ENCODE measurements around the gene RCAN3.
"Not testable (repeated sequence)": the region's sequence is repeated elsewhere in the genome, so short reads cannot be mapped to it uniquely, and the experiment has no call there.

RCAN3 gene

DNA sequence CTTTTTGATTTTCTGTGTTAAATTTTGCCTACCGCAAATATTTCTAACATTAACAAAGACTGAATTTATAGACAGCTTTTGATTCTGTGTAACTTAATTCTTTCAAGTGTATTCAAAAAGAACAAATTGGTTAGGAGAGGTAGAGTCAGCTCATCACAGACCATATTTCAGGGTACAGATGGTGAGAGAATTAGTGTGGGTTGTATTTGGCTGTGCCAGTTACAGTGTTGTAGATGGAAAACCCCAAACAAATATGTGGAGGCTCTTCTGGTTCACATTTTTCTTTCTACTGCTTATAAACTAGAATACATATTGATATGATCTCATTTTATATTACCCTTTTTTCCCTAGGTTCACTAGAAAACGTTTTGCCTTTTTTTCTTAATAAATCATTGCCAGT, 11.1 kb downstream of the RCAN3 start:
- TF ChIP-seq, protein P1, sequence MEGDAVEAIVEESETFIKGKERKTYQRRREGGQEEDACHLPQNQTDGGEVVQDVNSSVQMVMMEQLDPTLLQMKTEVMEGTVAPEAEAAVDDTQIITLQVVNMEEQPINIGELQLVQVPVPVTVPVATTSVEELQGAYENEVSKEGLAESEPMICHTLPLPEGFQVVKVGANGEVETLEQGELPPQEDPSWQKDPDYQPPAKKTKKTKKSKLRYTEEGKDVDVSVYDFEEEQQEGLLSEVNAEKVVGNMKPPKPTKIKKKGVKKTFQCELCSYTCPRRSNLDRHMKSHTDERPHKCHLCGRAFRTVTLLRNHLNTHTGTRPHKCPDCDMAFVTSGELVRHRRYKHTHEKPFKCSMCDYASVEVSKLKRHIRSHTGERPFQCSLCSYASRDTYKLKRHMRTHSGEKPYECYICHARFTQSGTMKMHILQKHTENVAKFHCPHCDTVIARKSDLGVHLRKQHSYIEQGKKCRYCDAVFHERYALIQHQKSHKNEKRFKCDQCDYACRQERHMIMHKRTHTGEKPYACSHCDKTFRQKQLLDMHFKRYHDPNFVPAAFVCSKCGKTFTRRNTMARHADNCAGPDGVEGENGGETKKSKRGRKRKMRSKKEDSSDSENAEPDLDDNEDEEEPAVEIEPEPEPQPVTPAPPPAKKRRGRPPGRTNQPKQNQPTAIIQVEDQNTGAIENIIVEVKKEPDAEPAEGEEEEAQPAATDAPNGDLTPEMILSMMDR (IDR thresholded peaks at IDR 0.05; ENCODE audit: low read depth, low read length, missing control alignments): no peak
- H3K4me3 ChIP-seq (replicated peaks; ENCODE audit: low read depth, low read length): no peak overlapping the region
- no peak for DNase-seq (ENCODE audit: extremely low read depth, low read depth)

GRCh38 chr1:24514946-24515345, 12.3 kb downstream of the RCAN3 start:
- DNase-seq (ENCODE audit: extremely low read depth, low read depth): no peak
- TF ChIP-seq, protein P1 (IDR thresholded peaks at IDR 0.05; ENCODE audit: low read depth, low read length, missing control alignments): no peak
- no peak overlapping the region for H3K4me3 ChIP-seq (replicated peaks; ENCODE audit: low read depth, low read length)

- peak; percentile 22 for DNase-seq (ENCODE audit: extremely low read depth, low read depth)
- not testable (repeated sequence) for H3K4me3 ChIP-seq (replicated peaks; ENCODE audit: low read depth, low read length)
Measured at GRCh38 chr1:24515671-24516209, 13.1 kb downstream of the RCAN3 start.

DNA sequence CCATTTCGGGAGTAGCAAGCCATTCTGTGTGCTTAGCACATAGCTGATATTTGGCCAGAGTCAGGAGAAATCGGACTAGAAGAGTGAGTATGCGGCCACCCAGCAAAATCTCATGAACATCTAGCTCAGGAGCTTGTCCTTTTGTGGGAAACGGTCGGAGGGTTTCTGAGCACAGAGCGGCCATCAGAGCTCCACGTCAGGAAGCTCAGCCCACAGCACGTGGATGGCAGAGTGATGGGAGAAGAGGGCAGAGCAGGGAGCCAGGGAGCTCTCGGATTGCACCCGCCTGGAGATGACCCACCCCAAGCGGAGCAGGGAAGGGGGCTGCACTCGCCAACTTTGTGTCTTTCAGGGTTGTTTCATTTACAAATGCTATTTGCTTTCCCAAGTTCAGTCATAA, 13.9 kb downstream of the RCAN3 start:
- TF ChIP-seq, protein P1 (IDR thresholded peaks at IDR 0.05; ENCODE audit: low read depth, low read length, missing control alignments): no peak
- no peak overlapping the region for H3K4me3 ChIP-seq (replicated peaks; ENCODE audit: low read depth, low read length)

DNA sequence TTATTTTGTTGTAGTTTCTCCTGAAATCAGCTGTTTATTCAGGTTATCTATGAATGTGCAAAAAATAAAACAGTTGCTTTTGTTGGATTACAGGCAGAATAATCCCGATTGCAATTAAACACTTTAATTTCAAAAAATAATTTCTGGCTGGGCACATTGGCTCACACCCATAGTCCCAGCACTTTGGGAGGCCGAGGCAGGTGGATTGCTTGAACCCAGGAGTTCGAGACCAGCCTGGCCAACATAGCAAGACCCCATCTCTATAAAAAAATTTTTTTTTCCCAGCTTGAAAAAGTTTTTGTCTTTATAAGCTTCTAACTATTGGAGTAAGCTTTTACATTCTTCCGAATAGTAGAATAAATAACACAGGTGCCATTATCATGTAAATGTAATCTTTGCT, 15.3 kb downstream of the RCAN3 start:
- TF ChIP-seq, protein P1 (IDR thresholded peaks at IDR 0.05; ENCODE audit: low read depth, low read length, missing control alignments): no peak
- no peak for DNase-seq (ENCODE audit: extremely low read depth, low read depth)
- no peak overlapping the region for H3K4me3 ChIP-seq (replicated peaks; ENCODE audit: low read depth, low read length)

More for the DNA sequence above, 13.9 kb downstream of the RCAN3 start:
- DNase-seq (ENCODE audit: extremely low read depth, low read depth): no peak

DNA sequence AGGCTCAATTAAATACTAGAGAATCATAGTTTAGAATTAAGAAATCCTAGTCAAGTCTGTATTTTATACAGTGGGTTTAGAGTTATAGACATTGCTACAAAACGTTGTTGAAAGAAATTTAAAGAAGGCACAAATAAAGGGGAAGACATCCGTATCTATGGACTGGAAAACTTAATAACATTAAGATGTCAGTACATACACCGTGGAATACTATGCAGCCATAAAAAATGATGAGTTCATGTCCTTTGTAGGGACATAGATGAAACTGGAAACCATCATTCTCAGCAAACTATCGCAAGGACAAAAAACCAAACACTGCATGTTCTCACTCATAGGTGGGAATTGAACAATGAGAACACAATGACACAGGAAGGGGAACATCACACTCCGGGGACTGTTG, 17.6 kb downstream of the RCAN3 start:
- DNase-seq (ENCODE audit: extremely low read depth, low read depth); H3K4me3 ChIP-seq (replicated peaks; ENCODE audit: low read depth, low read length): not testable (repeated sequence)

GRCh38 chr1:24525606-24526005, 23.0 kb downstream of the RCAN3 start:
- H3K4me3 ChIP-seq (replicated peaks; ENCODE audit: low read depth, low read length): no peak overlapping the region
- DNase-seq (ENCODE audit: extremely low read depth, low read depth): no peak
- TF ChIP-seq, protein P1 (IDR thresholded peaks at IDR 0.05; ENCODE audit: low read depth, low read length, missing control alignments): no peak

GRCh38 chr1:24526045-24526444, 23.4 kb downstream of the RCAN3 start:
- no peak overlapping the region for H3K4me3 ChIP-seq (replicated peaks; ENCODE audit: low read depth, low read length)

More at GRCh38 chr1:24526045-24526444, 23.4 kb downstream of the RCAN3 start:
- TF ChIP-seq, protein P1 (IDR thresholded peaks at IDR 0.05; ENCODE audit: low read depth, low read length, missing control alignments): no peak
- no peak for DNase-seq (ENCODE audit: extremely low read depth, low read depth)

All from HFF-Myc (cell line).